ENCODE results near the gene FHIP2A.
A peak's percentile ranks its signal among the peaks of the same experiment; 100 is the strongest.
"Not testable (repeated sequence)": the region's sequence is repeated elsewhere in the genome, so short reads cannot be mapped to it uniquely, and the experiment has no call there.

FHIP2A gene

DNA sequence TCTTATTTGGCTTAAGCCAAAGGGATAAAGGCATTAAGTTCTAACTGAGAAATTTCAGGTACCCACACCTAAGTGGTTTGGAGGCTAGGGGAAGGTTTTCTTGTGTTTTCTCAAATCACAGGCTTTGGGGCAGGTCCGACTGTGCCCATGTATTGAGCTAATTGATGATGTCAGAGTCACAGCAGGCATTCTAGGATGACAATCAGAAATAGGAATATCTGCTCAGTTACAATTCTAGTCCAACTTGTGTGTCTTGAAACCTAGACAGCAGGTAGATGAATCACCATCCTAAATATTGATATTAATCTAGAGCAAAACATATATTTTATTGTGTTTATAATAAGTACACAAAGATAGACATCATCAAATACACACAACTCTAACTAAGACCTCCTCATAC is 2.3 kb upstream of the FHIP2A start:
- no peak for FAIRE-seq

GRCh38 chr10:114821915-114822443 is 399 bp downstream of the FHIP2A start:
- no peak for FAIRE-seq

GRCh38 chr10:114822444-114823076 is 980 bp downstream of the FHIP2A start:
- no peak for FAIRE-seq

- peak; percentile 93 for FAIRE-seq
Measured at GRCh38 chr10:114823077-114823463, 1.5 kb downstream of the FHIP2A start.

DNA sequence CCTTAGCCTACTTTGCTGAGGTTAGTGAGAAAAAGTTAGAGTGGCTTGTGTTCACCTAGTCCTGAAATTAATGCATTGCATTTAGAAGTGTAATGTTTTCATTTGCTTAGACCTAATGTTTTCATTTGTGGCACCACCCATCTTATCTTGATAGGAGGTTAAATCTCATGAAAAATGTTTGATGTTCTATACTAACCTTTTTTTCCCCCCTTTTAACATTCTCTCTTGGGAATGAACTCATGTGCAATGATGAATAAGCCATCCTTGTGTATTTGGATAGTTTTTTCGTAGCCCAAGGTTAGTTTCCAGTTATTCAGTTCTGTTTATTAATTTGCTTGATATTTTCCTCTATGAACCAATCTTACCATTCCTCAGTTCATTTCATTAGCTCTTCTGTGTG is 2.8 kb downstream of the FHIP2A start:
- no peak for FAIRE-seq

GRCh38 chr10:114825513-114826253 is 4.1 kb downstream of the FHIP2A start:
- FAIRE-seq = no peak

DNA sequence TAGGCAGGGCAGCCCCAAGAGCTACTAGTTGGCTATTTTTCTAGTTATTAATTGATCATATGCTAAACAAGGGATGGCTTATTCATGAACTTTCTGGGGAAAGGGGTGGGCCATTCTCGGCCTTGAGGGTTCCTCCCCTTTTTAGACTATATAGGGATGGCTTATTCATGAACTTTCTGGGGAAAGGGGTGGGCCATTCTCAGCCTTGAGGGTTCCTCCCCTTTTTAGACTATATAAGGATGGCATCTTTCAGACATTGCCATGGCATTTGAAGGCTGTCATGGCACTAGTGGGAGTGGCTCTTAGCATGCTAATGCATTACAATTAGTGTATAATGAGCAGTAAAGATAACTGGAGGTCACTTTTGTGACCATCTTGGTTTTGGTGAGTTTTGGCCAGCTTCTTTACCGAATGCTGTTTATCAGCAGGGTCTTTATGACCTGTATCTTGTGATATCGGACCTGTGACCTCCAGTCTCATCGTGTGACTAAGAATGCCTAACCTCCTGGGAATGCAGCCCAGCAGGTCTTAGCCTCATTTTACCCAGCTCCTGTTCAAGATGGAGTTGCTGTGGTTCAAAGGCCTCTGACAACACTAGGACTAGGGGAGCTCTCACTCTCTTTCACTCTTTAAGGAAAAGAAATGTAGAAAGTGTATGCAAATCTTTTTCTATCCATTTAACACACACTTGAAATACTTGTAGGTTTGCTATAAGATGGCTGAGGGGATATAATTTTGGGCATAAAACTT is 7.8 kb downstream of the FHIP2A start:
- FAIRE-seq = no peak

GRCh38 chr10:114831186-114831867 is 9.7 kb downstream of the FHIP2A start:
- FAIRE-seq = no peak

DNA sequence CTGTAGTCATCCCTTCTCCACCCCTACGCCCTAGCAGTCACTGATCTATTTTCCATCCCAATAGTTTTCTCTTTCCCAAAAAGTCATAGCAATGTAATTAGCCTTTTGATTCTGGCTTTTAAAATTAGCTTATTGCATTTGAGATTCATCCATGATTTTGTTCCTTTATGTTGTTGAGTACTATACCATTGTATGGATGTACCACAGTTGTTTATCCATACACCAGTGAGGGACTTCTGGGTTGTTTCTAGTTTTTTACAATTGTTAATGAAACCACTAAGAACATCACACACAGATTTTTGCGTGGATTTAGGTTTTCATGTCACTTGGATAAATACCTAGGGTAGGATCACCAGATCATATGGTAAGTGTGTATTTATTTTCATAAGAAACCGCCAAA is 16.1 kb downstream of the FHIP2A start:
- no peak for FAIRE-seq

DNA sequence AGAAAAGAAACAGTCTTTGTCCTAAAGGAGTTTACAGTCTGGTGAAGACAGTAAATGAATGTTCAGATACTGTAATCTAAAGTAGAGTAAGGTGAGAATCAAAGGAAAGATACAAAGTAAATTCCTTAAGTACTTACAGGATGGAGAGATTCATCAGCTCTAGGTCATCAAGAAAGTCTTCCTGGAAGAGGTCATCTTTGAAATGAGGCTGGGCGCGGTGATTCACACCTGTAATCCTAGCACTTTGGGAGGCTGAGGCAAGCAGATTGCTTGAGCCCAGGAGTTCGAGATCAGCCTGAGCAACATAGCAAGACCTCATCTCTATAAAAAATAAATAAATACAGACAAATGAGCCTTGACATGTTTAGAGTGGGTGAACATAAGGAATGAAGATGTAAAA is 18.3 kb downstream of the FHIP2A start:
- FAIRE-seq = no peak

GRCh38 chr10:114845978-114846693 is 24.6 kb downstream of the FHIP2A start:
- FAIRE-seq = no peak

- FAIRE-seq = not testable (repeated sequence)
Measured at GRCh38 chr10:114847517-114847916, 25.9 kb downstream of the FHIP2A start.

DNA sequence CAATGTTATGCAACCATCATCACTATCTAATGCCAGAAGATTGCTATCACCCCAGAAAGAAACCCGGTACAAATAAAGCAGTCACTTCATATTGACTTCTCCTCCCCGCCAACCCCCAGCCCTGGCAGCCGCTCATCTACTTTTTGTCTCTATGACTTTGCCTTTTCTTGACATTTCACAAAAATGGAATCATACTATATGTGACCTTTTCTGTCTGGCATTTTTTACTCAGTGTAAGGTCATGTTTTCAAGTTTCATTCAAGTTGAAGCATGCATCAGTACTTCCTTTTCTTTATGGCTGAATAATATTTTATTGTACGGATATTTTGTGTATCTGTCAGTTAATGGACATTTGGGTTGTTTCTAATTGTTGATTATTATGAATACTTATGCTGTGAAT is 28.1 kb downstream of the FHIP2A start:
- no peak for FAIRE-seq

GRCh38 chr10:114850126-114850525 is 28.5 kb downstream of the FHIP2A start:
- no peak for FAIRE-seq

- no peak for FAIRE-seq
Measured at GRCh38 chr10:114851336-114851735, 29.8 kb downstream of the FHIP2A start.

- no peak for FAIRE-seq
Measured at GRCh38 chr10:114852197-114852596, 30.6 kb downstream of the FHIP2A start.

DNA sequence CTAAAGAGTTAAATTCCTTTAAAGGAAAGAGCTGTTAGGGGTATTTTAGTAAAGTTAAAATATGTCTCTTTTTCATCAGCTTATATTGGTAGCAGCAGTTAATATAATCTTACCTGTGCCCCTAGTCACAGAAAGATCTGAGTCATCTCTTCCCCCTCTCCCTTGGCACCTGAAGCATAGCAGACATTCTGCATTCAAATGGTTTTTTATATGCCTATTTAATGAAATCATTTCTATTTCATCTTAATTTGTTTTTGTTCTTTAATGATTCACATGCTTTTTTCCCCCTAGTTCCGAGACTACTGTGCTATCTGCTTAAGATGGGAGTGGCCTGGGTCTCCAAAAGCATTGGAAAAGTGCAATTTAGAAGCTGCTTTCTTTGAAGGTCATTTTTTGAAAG is 33.3 kb downstream of the FHIP2A start:
- FAIRE-seq = no peak

GRCh38 chr10:114855776-114856543 is 34.4 kb downstream of the FHIP2A start:
- no peak for FAIRE-seq

DNA sequence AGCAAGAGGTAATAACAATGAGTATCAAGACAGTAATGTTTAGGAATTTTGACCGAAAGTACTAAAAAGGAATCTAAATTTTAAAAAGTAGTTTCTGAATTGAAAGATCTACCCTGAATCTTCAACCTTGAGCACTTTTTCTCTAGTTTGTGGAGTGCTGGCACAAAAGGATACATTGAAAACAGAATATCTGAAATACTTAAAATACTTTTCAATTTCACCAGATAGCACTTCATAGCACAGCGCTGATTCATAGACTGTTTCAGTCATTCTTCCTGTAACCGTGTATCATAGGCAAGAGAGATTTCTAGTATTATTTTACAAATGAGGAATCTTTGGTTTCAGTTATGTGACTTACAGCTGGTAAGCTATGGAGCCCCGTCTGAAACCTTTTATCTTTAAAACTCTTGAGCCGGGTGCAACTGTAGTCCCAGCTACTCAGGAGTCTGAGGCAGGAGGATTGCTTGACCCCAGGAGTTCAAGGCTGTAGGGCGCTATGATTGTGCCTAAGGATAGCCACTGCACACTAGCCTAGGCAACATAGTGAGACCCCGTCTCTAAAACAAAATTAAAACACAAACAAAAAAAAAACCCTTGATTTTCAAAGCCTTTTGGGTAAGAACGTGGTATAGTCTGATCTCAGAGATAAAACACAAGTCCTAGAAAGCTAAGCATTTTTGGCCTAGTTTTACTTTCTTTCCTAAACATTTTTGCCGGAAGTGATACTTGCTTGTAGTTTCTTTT is 35.1 kb downstream of the FHIP2A start:
- FAIRE-seq = no peak

DNA sequence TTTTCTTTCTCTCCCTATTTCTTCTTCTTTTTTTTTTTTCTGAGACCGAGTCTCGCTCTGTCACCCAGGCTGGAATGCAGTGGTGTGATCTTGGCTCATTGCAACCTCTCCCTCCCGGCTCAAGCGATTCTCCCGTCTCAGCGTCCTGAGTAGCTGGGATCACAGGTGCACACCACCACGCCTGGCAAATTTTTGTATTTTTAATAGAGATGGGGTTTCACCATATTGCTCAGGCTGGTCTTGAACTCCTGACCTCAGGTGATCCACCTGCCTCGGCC is 35.6 kb downstream of the FHIP2A start:
- FAIRE-seq = not testable (repeated sequence)
